Transverse colon (tissue), 4 donors: Measurements from ENCODE around the gene DOHH.

ENCODE experiments used
- CTCF ChIP-seq, 5 experiments: fragments of 200-600 bp in 3 of 5; fragments of 450-650 bp in 2 of 5; sonication (generic) in 3 of 5; IDR thresholded peaks; 1 replicate in 2 of 5; 2 replicates in 3 of 5; pipeline ENCODE4 v1.5.1; 2016 to 2017; ENCODE audit warnings: antibody characterized with exemption in 5 of 5, inconsistent platforms in 3 of 5, mild to moderate bottlenecking in 2 of 5, moderate library complexity in 1 of 5
- EP300 ChIP-seq: sonication (generic); formaldehyde crosslinking; IDR thresholded peaks from one replicate; pipeline ENCODE4 v1.6.1; 2017; ENCODE audit warnings: antibody characterized with exemption, low read depth
- POLR2A ChIP-seq: fragments of 450-650 bp; IDR thresholded peaks from one replicate; pipeline ENCODE4 v1.6.1; 2016; ENCODE audit warnings: antibody characterized with exemption, mild to moderate bottlenecking, moderate library complexity
- POLR2AphosphoS5 ChIP-seq, 3 donors: sonication (generic); formaldehyde crosslinking; IDR thresholded peaks; one replicate each; pipeline ENCODE4 v1.6.1; 2016; ENCODE audit warnings: antibody characterized with exemption in 3 of 3

GRCh38 chr19:3478409-3479176 lies 21.9 kb downstream of the DOHH start:
- no peak for TF ChIP-seq CTCF (IDR thresholded peaks at IDR 0.05)
- no peak for TF ChIP-seq EP300
- TF ChIP-seq POLR2A: no peak
- TF ChIP-seq POLR2AphosphoS5 (IDR thresholded peaks at IDR 0.05): no peak
